A549 (cell line): ENCODE measurements around the gene JAKMIP2. TPM values are rescaled to one million over a fixed set of nuclear protein-coding genes. Genes with fewer than 3 reads are reported as not detected.

Experiments used
- ATAC-seq, 2 experiments: fragments of 200-7000 bp in 1 of 2; fragments of >200 bp in 1 of 2; cut with Nextera tagmentation in 1 of 2; cut with Tn5 transposase in 1 of 2; 3 replicates each; pipeline versions ENCODE4 v1.8.0 to v1.9.1; 2018 to 2020; ENCODE audit warnings: mild to moderate bottlenecking in 1 of 2, moderate library complexity in 1 of 2
- CTCF ChIA-PET: fragments of 300-600 bp; sonication (Branson Sonifier 250); formaldehyde crosslinking; extraction: SDS; loops from one replicate; lab custom pipeline; 2021; ENCODE audit warnings: antibody characterized with exemption, inconsistent platforms; lab: Yijun Ruan, JAX
- POLR2A ChIA-PET: fragments of 350-600 bp; formaldehyde crosslinking; extraction: SDS; loops from one replicate; lab custom pipeline; 2021; ENCODE audit warnings: antibody characterized with exemption, inconsistent platforms; lab: Yijun Ruan, JAX
- DNase-seq, 2 experiments: peaks; one replicate each; pipeline versions ENCODE4 v3.0.0 to v3.0.0-alpha.2; 2011 to 2016; ENCODE audit warnings: low read depth in 1 of 2, low spot score in 1 of 2
- FAIRE-seq: peaks from 2 replicates; lab custom pipeline; 2011; peaks lifted over from hg19 to GRCh38; lab: Jason Lieb, UNC
- H3K27ac ChIP-seq, 2 experiments: fragments of >200 bp; sonication (Bioruptor Twin); formaldehyde crosslinking; 3 replicates each; pipeline ENCODE4 v1.5.1; 2016 to 2017
- H3K4me1 ChIP-seq: fragments of >200 bp; sonication (Bioruptor Twin); formaldehyde crosslinking; 3 replicates; pipeline ENCODE4 v1.6.1; 2016
- H3K4me2 ChIP-seq: fragments of >200 bp; sonication (Bioruptor Twin); formaldehyde crosslinking; 3 replicates; pipeline ENCODE4 v1.6.1; 2016
- H3K4me3 ChIP-seq: fragments of >200 bp; sonication (Bioruptor Twin); formaldehyde crosslinking; 3 replicates; pipeline ENCODE4 v1.5.1; 2016
- H3K9me3 ChIP-seq: fragments of >200 bp; sonication (Bioruptor Twin); formaldehyde crosslinking; 3 replicates; pipeline ENCODE4 v1.6.1; 2016
- BHLHE40 ChIP-seq: IDR thresholded peaks from 2 replicates; pipeline ENCODE4 v1.6.1; 2012; ENCODE audit warnings: low read depth, low read length, inconsistent platforms
- CBX8 ChIP-seq: fragments of 200-600 bp; sonication (generic); IDR thresholded peaks from 2 replicates; pipeline ENCODE4 v1.6.1; 2016
- CEBPB ChIP-seq, 2 experiments: fragments of >200 bp in 1 of 2; sonication (Bioruptor Twin) in 1 of 2; formaldehyde crosslinking in 1 of 2; IDR thresholded peaks; 2 replicates each; pipeline ENCODE4 v1.6.1; 2012 to 2016
- CHD4 ChIP-seq: fragments of 200-600 bp; sonication (generic); IDR thresholded peaks from 2 replicates; pipeline ENCODE4 v1.6.1; 2016; ENCODE audit warnings: antibody characterized with exemption, mild to moderate bottlenecking, borderline replicate concordance
- EHF ChIP-seq: fragments of 250-450 bp; sonication (Bioruptor Pico); IDR thresholded peaks from 2 replicates; pipeline ENCODE4 v1.5.0; 2020; ENCODE audit warnings: mild to moderate bottlenecking
- EP300 ChIP-seq, 2 experiments: fragments of >200 bp; sonication (Bioruptor Twin); formaldehyde crosslinking; IDR thresholded peaks; 2 replicates in 1 of 2; 3 replicates in 1 of 2; pipeline ENCODE4 v1.6.1; 2016 to 2017
- ESRRA ChIP-seq: fragments of 150-350 bp; IDR thresholded peaks from 2 replicates; pipeline ENCODE4 v1.6.1; 2014; ENCODE audit warnings: mild to moderate bottlenecking, low read length, borderline replicate concordance
- FOSB ChIP-seq: fragments of 250-450 bp; sonication (Bioruptor Pico); IDR thresholded peaks from 2 replicates; pipeline ENCODE4 v1.5.0; 2020; ENCODE audit warnings: mild to moderate bottlenecking, moderate library complexity
- FOXS1 ChIP-seq: fragments of 250-450 bp; sonication (Bioruptor Pico); IDR thresholded peaks from 2 replicates; pipeline ENCODE4 v1.5.0; 2020; ENCODE audit warnings: mild to moderate bottlenecking, moderate library complexity
- HEYL ChIP-seq: fragments of 250-450 bp; sonication (Bioruptor Pico); IDR thresholded peaks from 2 replicates; pipeline ENCODE4 v1.8.0; 2021; ENCODE audit warnings: mild to moderate bottlenecking, moderate library complexity
- HOXB5 ChIP-seq: fragments of 250-450 bp; sonication (Bioruptor Pico); IDR thresholded peaks from 2 replicates; pipeline ENCODE4 v1.5.0; 2020; ENCODE audit warnings: mild to moderate bottlenecking, moderate library complexity
- KDM1A ChIP-seq: fragments of 200-600 bp; sonication (generic); IDR thresholded peaks from 2 replicates; pipeline ENCODE4 v1.6.1; 2016; ENCODE audit warnings: low read depth, mild to moderate bottlenecking
- KDM5A ChIP-seq: fragments of 200-600 bp; sonication (generic); IDR thresholded peaks from 2 replicates; pipeline ENCODE4 v1.6.1; 2016; ENCODE audit warnings: antibody characterized with exemption, mild to moderate bottlenecking
- RCOR1 ChIP-seq: fragments of 150-350 bp; IDR thresholded peaks from 2 replicates; pipeline ENCODE4 v1.6.1; 2014; ENCODE audit warnings: antibody characterized with exemption, low read length, low read depth
- RFX5 ChIP-seq: fragments of 450-650 bp; IDR thresholded peaks from 2 replicates; pipeline ENCODE4 v1.7.1; 2014; ENCODE audit warnings: antibody characterized with exemption, mild to moderate bottlenecking, moderate library complexity
- RNF2 ChIP-seq: fragments of 200-600 bp; sonication (generic); IDR thresholded peaks from 2 replicates; pipeline ENCODE4 v1.6.1; 2016; ENCODE audit warnings: low read depth, mild to moderate bottlenecking, antibody characterized with exemption, moderate library complexity, borderline replicate concordance
- SREBF2 ChIP-seq: fragments of 450-650 bp; IDR thresholded peaks from 2 replicates; pipeline ENCODE4 v1.6.1; 2014; ENCODE audit warnings: mild to moderate bottlenecking, moderate library complexity
- ZC3H11A ChIP-seq: fragments of 450-650 bp; IDR thresholded peaks from 2 replicates; pipeline ENCODE4 v1.6.1; 2014; ENCODE audit warnings: antibody characterized with exemption, mild to moderate bottlenecking
- ZNF302 ChIP-seq: fragments of 250-450 bp; sonication (Bioruptor Pico); IDR thresholded peaks from 2 replicates; pipeline ENCODE4 v1.9.0; 2021; ENCODE audit warnings: inconsistent platforms, mild to moderate bottlenecking, moderate library complexity
- WGBS: methylation state at CpG from one replicate; pipeline ENCODE4 v1.1.6; 2017; ENCODE audit errors: missing lambda C conversion rate; 5-methylcytosine and 5-hydroxymethylcytosine counted together
- polyA plus RNA-seq, 4 experiments: library from polyadenylated mRNA; depleted of rRNA in 3 of 4; stranded (reverse); fragments of >200 nt; fragmentation: RNase III in 1 of 4; extraction: RNeasy Plus Mini Kit Qiagen cat#74134 plus additional on column Dnase treatment in 1 of 4; gene quantifications; 2 replicates in 3 of 4; 3 replicates in 1 of 4; pipeline ENCODE4 v1.2.3, GENCODE V29; 2011 to 2017
- TF ChIP-seq, protein P1 (sequence below): fragments of 250-450 bp; sonication (Bioruptor Pico); IDR thresholded peaks from 2 replicates; pipeline ENCODE4 v1.5.0; 2020; ENCODE audit warnings: low read depth, mild to moderate bottlenecking, moderate library complexity

Gene JAKMIP2
- polyA plus RNA-seq, 2 of the 4 experiments (the other 2 are of a cell fraction): 0.01 TPM; not detected in 1

DNA sequence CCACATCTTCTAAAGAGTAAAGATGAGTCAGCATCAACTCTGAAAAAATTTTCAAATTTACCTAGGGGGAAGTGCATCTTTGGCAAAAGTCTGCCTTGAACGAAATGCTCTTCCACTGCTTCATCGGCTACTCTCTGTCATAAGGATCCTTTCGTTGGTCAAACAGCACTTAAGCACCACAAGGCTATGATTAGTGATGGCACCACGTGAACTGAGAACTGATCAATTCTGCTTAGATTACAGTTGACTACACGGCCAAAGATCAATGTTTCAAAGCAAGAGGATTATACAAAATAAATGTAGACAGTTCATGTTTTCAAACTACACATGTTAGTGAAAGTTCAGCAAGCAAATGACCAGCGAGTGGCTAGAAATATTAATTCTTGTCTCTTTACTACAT lies 9.4 kb downstream of the JAKMIP2 start:
- no peaks in the 10 kb centered on the region for H3K4me1 ChIP-seq
- H3K4me2 ChIP-seq: no peak overlapping the region
- H3K27ac ChIP-seq: no peak overlapping the region
- POLR2A ChIA-PET: no interaction called here
- no peaks in the 10 kb centered on the region for H3K9me3 ChIP-seq
- 12% methylated on average over 6 of the region's 6 CpGs for WGBS
- CTCF ChIA-PET: no interaction called here
- no peak for ATAC-seq
- no peak for TF ChIP-seq KDM5A
- no peak for FAIRE-seq
- H3K4me3 ChIP-seq: no peak overlapping the region
- DNase-seq: no peak

GRCh38 chr5:147767048-147767447 lies 15.5 kb downstream of the JAKMIP2 start:
- H3K9me3 ChIP-seq: no peaks in the 10 kb centered on the region
- no peak overlapping the region for H3K4me2 ChIP-seq
- no peak for DNase-seq
- CTCF ChIA-PET: interaction anchor here (1.0 to 1.7 kb wide), 2 partner anchors 9 to 412 kb away, joined by 3 to 7 read pairs; no protein-coding TSS in a partner anchor
- H3K27ac ChIP-seq: no peak overlapping the region
- WGBS: 61% methylated on average over 4 of the region's 4 CpGs
- FAIRE-seq: no peak
- no peak overlapping the region for H3K4me3 ChIP-seq
- TF ChIP-seq ZNF302 (CRISPR knock-in tag) (no peak), RNF2 (no peak), HEYL (CRISPR knock-in tag) (no peak), RCOR1 (no peak), CHD4 (no peak), KDM1A (no peak), SREBF2 (no peak), HOXB5 (no peak), EP300 (IDR thresholded peaks at IDR 0.05) (no peak), RFX5 (no peak), FOXS1 (CRISPR knock-in tag) (no peak), ZC3H11A (no peak), FOSB (CRISPR knock-in tag) (no peak), EHF (no peak), CEBPB (IDR thresholded peaks at IDR 0.05) (no peak), BHLHE40 (no peak), ESRRA (no peak)
- no peaks in the 10 kb centered on the region for H3K4me1 ChIP-seq
- no peak for ATAC-seq
- POLR2A ChIA-PET: no interaction called here

GRCh38 chr5:147763791-147764525 lies 18.6 kb downstream of the JAKMIP2 start:
- no peaks in the 10 kb centered on the region for H3K9me3 ChIP-seq
- H3K4me2 ChIP-seq: no peak overlapping the region
- POLR2A ChIA-PET: no interaction called here
- no peaks in the 10 kb centered on the region for H3K4me1 ChIP-seq
- WGBS: 0% methylated on average over 3 of the region's 4 CpGs
- CTCF ChIA-PET: no interaction called here
- ATAC-seq (no peak), FAIRE-seq (no peak), DNase-seq (no peak)
- H3K27ac ChIP-seq: no peak overlapping the region
- no peak for TF ChIP-seq BHLHE40
- no peak for TF ChIP-seq SREBF2
- TF ChIP-seq CBX8: no peak
- no peak for TF ChIP-seq EP300 (IDR thresholded peaks at IDR 0.05)
- TF ChIP-seq RCOR1: no peak
- no peak for TF ChIP-seq ZNF302 (CRISPR knock-in tag)
- TF ChIP-seq RNF2: no peak
- TF ChIP-seq, protein P1, sequence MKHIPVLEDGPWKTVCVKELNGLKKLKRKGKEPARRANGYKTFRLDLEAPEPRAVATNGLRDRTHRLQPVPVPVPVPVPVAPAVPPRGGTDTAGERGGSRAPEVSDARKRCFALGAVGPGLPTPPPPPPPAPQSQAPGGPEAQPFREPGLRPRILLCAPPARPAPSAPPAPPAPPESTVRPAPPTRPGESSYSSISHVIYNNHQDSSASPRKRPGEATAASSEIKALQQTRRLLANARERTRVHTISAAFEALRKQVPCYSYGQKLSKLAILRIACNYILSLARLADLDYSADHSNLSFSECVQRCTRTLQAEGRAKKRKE: no peak
- no peak for TF ChIP-seq FOSB (CRISPR knock-in tag)
- no peak overlapping the region for H3K4me3 ChIP-seq
